Type B pancreatic cell (in vitro differentiated cells): ENCODE measurements around the gene MICAL3. TPM values are rescaled to one million over a fixed set of nuclear protein-coding genes. Genes with fewer than 3 reads are reported as not detected.

Source experiments
- DNase-seq: peaks from one replicate; pipeline ENCODE4 v3.0.0; 2021; ENCODE audit warnings: mixed read lengths; ENCODE audit not compliant: unreplicated experiment; ENCODE audit errors: extremely low spot score
- H3K27ac Mint-ChIP-seq: 2 replicates; pipeline ENCODE4 v1.8.0; 2021; ENCODE audit warnings: mild to moderate bottlenecking, mixed read lengths
- H3K27me3 Mint-ChIP-seq: 2 replicates; pipeline ENCODE4 v1.8.0; 2021; ENCODE audit warnings: mixed read lengths
- H3K36me3 Mint-ChIP-seq: 2 replicates; pipeline ENCODE4 v1.8.0; 2021; ENCODE audit warnings: mixed read lengths
- H3K4me1 Mint-ChIP-seq: one replicate; pipeline ENCODE4 v1.8.0; 2021; ENCODE audit warnings: mixed read lengths; ENCODE audit not compliant: unreplicated experiment
- H3K4me3 Mint-ChIP-seq: 2 replicates; pipeline ENCODE4 v1.8.0; 2021; ENCODE audit warnings: mild to moderate bottlenecking, mixed read lengths
- H3K9me3 Mint-ChIP-seq: 2 replicates; pipeline ENCODE4 v1.8.0; 2021; ENCODE audit warnings: mixed read lengths
- total RNA-seq: library from RNA; stranded (reverse); gene quantifications from 2 replicates; pipeline ENCODE4 v1.2.1, GENCODE V29; 2021; ENCODE audit warnings: low replicate concordance
- TF ChIP-seq, protein P1 (sequence below): fragments of 200-600 bp; sonication (generic); conservative IDR thresholded peaks from 2 replicates; pipeline ENCODE4 v1.5.0; 2021; ENCODE audit warnings: antibody characterized with exemption, mild to moderate bottlenecking

The MICAL3 gene
- total RNA-seq, 1 donor from 2014 or later = 56.4 TPM

DNA sequence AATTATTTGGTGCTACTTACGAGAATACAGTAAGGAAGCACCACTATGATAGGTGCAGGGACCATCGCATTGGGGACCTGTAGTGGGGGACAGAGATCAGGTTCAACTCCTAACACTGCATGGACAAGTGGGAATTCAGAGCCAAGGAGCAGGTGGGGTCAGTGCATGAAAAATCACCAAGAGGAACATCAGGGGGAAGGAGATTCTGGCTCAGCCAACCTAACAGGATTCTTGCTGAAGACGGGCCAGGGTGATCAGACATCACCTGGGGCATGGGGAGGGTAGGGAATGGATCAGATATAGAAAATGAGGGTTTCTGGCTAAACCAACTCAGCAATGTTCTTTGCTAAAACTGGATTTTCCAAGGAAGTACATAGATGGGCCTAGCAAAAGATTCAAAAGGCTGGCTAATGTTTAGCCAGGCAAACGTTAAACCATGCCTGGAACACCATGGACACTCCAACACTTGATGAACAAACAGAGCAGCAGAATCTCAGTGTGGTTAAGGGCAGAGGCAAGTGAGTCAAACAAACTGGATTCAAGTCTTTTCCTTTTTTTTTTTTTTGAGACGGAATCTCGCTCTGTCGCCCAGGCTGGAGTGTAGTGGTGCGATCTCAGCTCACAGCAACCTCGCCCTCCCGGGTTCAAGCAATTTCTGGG, 70.0 kb downstream of the MICAL3 start:
- Mint-ChIP-seq H3K4me1 (peaks cover 49% of the 10 kb centered on the region), H3K4me3 (no peak overlapping the region), H3K27me3 (no peaks in the 10 kb centered on the region), H3K36me3 (peaks cover 12% of the 10 kb centered on the region), H3K27ac (no peak overlapping the region), H3K9me3 (no peaks in the 10 kb centered on the region)
- no peak for DNase-seq
- TF ChIP-seq, protein P1, sequence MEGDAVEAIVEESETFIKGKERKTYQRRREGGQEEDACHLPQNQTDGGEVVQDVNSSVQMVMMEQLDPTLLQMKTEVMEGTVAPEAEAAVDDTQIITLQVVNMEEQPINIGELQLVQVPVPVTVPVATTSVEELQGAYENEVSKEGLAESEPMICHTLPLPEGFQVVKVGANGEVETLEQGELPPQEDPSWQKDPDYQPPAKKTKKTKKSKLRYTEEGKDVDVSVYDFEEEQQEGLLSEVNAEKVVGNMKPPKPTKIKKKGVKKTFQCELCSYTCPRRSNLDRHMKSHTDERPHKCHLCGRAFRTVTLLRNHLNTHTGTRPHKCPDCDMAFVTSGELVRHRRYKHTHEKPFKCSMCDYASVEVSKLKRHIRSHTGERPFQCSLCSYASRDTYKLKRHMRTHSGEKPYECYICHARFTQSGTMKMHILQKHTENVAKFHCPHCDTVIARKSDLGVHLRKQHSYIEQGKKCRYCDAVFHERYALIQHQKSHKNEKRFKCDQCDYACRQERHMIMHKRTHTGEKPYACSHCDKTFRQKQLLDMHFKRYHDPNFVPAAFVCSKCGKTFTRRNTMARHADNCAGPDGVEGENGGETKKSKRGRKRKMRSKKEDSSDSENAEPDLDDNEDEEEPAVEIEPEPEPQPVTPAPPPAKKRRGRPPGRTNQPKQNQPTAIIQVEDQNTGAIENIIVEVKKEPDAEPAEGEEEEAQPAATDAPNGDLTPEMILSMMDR = no peak

DNA sequence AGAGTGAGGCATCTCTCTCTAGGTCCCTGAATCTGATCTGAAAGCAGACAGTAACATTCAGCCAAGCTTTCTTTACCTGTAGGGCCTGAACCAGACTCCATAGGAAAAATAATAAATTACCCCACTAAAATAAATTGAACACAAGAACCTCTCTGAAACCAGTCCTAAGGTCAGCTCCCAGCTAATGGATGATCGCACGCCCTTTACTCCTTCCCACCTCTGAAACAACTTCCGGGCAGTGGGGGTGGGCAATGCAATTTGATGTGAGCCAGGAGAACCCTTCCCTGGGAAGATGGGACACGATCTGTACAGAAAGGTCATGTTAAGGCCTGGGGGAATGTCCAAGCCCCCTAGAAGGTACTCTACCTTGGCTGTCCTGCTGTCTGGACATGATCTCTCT, 71.2 kb downstream of the MICAL3 start:
- H3K27me3 Mint-ChIP-seq = no peaks in the 10 kb centered on the region
- peaks cover 50% of the 10 kb centered on the region for H3K4me1 Mint-ChIP-seq
- no peaks in the 10 kb centered on the region for H3K9me3 Mint-ChIP-seq
- no peak overlapping the region for H3K4me3 Mint-ChIP-seq
- TF ChIP-seq, protein P1 = no peak
- DNase-seq = no peak
- peaks cover 11% of the 10 kb centered on the region for H3K36me3 Mint-ChIP-seq
- H3K27ac Mint-ChIP-seq = no peak overlapping the region

DNA sequence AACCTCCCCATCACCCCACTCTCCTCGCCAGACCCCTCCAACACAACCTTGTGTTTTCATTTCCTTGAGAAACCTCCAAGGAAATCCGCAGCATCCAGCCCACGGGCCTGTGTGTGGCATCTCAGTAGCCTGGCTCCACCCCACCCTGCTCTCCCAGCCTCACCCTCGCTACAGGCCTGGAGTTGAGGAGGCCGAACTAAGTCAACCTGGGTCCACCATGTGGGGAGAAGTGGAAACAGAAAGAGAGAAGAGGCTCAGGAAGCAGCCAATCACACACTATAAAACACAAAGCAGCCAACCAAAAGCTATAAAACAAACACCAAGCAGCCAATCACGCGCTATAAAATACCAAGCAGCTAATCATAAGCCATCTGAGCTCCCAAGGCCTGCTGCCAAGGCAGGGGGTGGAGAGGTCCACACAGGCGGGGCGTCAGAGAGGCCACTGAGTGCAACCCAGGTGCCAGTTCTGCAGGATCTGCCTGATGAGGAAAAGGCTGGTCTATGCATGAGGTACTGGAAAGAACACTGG, 72.0 kb downstream of the MICAL3 start:
- Mint-ChIP-seq H3K36me3 (peaks cover 8% of the 10 kb centered on the region), H3K9me3 (no peaks in the 10 kb centered on the region), H3K27ac (no peak overlapping the region), H3K4me1 (peaks cover 49% of the 10 kb centered on the region), H3K27me3 (no peaks in the 10 kb centered on the region), H3K4me3 (no peak overlapping the region)
- DNase-seq = no peak
- TF ChIP-seq, protein P1 = no peak

DNA sequence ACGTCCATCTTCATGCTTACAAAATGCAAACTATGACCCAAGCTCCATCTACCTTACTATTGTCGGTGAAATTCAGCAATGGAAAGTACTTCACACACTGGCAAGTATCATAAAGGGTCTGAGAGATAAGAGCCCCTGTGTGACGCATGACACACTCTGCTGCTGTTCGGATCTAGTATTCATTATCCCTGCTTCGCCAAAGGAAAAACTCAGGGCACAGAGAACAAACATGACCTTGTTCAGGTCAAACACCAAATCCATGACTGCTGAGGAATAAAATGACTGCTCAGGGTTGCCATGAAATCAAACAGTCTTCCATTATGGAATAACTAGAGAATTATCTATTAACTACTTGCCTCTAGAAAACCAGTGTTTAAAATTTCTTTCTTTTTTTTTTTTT, 73.0 kb downstream of the MICAL3 start:
- H3K4me1 Mint-ChIP-seq = peaks cover 59% of the 10 kb centered on the region
- H3K9me3 Mint-ChIP-seq = no peaks in the 10 kb centered on the region
- H3K27ac Mint-ChIP-seq = peak overlapping the region; percentile 57
- H3K27me3 Mint-ChIP-seq = no peaks in the 10 kb centered on the region
- no peak overlapping the region for H3K4me3 Mint-ChIP-seq
- TF ChIP-seq, protein P1 = no peak
- H3K36me3 Mint-ChIP-seq = peaks cover 8% of the 10 kb centered on the region
- DNase-seq = no peak

DNA sequence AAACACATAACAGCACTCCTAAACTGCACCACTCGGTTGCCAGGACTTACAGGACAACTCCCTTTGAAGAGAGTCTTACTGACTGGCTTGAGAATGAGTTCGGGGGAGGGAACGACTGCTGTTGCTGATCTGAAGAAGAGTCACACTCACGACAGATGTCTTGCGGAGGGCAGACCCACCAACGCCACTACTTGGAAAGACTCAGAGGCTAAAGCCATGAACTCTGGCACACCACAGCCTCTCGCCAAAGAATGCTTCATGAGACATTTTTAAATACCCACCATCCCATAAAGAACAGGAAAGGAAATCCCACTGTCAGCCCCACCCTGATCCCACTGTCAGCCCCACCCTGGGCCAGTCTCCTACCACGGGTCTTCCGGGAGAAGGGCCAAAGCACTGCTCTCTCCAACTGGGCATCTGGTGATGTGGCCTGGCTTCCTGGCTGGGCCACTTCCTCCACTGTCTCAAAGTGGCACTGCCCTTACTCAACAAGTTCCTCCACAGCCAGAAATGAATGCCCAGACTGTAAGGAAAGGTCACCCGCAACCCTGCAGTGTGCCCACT, 73.6 kb downstream of the MICAL3 start:
- Mint-ChIP-seq H3K4me1 (peaks cover 61% of the 10 kb centered on the region), H3K27me3 (no peaks in the 10 kb centered on the region), H3K27ac (peak overlapping the region; percentile 57), H3K9me3 (no peaks in the 10 kb centered on the region), H3K4me3 (no peak overlapping the region), H3K36me3 (peaks cover 5% of the 10 kb centered on the region)
- TF ChIP-seq, protein P1 = no peak
- no peak for DNase-seq
